ENCODE measurements around the gene SERPINA4. TPM values are rescaled to one million over a fixed set of nuclear protein-coding genes. Genes with fewer than 3 reads are reported as not detected.

Gene SERPINA4
- total and polyA plus RNA-seq, 2 of the 13 experiments (the other 11 are each of a cell fraction or from before 2014, with no cell fraction given) = 39.1 to 57.8 TPM

DNA sequence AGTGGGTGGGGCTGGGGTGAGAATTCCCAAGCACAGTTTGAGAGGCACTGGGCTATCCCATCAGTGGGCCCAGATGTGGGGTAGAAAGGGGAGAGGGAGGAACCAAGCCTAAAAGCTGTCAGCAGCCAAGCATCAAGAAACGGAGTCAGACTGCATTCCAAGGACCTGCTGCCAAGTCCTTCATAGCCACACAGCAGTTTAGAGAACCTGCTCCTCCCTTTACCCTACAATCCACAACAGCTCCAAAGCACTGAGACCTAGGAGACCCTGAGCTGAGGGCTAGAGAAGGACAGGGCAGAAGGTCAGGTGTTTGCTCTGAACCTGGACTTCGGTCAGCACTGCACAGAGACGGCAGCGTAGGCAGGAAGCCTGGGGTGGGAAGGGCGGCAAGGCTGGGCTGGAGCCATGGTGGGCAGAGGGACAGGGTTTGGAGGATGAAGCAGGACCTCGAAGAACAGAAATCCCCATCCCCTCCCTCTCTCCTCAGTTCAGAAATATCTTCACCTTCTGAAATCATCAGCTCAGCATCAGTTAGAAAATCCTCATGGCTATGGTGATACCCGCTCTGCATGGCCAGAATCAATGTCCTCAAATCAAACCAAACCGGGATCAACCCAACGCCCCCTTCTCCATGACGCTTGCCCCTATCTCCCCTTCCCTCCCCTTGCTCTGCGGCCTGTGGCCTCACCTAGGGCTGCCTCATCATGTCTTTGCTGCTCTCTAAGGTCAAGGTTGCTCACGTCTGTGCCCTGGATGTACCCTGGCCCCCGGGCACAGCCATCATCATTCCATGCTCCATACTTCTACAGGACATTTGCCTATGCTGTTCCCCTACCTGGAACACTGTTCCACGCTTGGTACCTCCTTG, 12.9 kb upstream of the SERPINA4 start (continued):
- TF ChIP-seq BORCS8-MEF2B (CRISPR knock-in tag; IDR thresholded peaks at IDR 0.05) (no peak), MTA1 (CRISPR knock-in tag; IDR thresholded peaks at IDR 0.05; ENCODE audit: borderline replicate concordance) (peak; percentile 84; the same call in 1 of the 2 replicates), ZNF800 (CRISPR knock-in tag; IDR thresholded peaks at IDR 0.05) (0 out of 2 replicates have a peak, but pooled peaks have one; percentile 27), ZNF430 (CRISPR knock-in tag; IDR thresholded peaks at IDR 0.05) (no peak; the same call in 1 of the 2 replicates), NCOA2 (CRISPR knock-in tag; IDR thresholded peaks at IDR 0.05) (peak; percentile 52; the same call in 1 of the 2 replicates), ZNF878 (CRISPR knock-in tag; IDR thresholded peaks at IDR 0.05) (peak; percentile 56; the same call in 1 of the 2 replicates), TGIF2 (CRISPR knock-in tag; IDR thresholded peaks at IDR 0.05) (0 out of 2 replicates have a peak, but pooled peaks have one; percentile 28), RXRA (CRISPR knock-in tag; IDR thresholded peaks at IDR 0.05) (peak; percentile 76; the same call in 1 of the 2 replicates), ATF3 (CRISPR knock-in tag; IDR thresholded peaks at IDR 0.05) (no peak), SOX5 (CRISPR knock-in tag; IDR thresholded peaks at IDR 0.05; ENCODE audit: borderline replicate concordance) (peak; percentile 57; the same call in 1 of the 2 replicates), ZNF292 (CRISPR knock-in tag; IDR thresholded peaks at IDR 0.05; ENCODE audit: borderline replicate concordance, low read depth) (peak; percentile 91), KAT8 (CRISPR knock-in tag; IDR thresholded peaks at IDR 0.05) (no peak), PAXIP1 (CRISPR knock-in tag; conservative IDR thresholded peaks at IDR 0.05) (peak; percentile 84)
- TF ChIP-seq, protein P1, sequence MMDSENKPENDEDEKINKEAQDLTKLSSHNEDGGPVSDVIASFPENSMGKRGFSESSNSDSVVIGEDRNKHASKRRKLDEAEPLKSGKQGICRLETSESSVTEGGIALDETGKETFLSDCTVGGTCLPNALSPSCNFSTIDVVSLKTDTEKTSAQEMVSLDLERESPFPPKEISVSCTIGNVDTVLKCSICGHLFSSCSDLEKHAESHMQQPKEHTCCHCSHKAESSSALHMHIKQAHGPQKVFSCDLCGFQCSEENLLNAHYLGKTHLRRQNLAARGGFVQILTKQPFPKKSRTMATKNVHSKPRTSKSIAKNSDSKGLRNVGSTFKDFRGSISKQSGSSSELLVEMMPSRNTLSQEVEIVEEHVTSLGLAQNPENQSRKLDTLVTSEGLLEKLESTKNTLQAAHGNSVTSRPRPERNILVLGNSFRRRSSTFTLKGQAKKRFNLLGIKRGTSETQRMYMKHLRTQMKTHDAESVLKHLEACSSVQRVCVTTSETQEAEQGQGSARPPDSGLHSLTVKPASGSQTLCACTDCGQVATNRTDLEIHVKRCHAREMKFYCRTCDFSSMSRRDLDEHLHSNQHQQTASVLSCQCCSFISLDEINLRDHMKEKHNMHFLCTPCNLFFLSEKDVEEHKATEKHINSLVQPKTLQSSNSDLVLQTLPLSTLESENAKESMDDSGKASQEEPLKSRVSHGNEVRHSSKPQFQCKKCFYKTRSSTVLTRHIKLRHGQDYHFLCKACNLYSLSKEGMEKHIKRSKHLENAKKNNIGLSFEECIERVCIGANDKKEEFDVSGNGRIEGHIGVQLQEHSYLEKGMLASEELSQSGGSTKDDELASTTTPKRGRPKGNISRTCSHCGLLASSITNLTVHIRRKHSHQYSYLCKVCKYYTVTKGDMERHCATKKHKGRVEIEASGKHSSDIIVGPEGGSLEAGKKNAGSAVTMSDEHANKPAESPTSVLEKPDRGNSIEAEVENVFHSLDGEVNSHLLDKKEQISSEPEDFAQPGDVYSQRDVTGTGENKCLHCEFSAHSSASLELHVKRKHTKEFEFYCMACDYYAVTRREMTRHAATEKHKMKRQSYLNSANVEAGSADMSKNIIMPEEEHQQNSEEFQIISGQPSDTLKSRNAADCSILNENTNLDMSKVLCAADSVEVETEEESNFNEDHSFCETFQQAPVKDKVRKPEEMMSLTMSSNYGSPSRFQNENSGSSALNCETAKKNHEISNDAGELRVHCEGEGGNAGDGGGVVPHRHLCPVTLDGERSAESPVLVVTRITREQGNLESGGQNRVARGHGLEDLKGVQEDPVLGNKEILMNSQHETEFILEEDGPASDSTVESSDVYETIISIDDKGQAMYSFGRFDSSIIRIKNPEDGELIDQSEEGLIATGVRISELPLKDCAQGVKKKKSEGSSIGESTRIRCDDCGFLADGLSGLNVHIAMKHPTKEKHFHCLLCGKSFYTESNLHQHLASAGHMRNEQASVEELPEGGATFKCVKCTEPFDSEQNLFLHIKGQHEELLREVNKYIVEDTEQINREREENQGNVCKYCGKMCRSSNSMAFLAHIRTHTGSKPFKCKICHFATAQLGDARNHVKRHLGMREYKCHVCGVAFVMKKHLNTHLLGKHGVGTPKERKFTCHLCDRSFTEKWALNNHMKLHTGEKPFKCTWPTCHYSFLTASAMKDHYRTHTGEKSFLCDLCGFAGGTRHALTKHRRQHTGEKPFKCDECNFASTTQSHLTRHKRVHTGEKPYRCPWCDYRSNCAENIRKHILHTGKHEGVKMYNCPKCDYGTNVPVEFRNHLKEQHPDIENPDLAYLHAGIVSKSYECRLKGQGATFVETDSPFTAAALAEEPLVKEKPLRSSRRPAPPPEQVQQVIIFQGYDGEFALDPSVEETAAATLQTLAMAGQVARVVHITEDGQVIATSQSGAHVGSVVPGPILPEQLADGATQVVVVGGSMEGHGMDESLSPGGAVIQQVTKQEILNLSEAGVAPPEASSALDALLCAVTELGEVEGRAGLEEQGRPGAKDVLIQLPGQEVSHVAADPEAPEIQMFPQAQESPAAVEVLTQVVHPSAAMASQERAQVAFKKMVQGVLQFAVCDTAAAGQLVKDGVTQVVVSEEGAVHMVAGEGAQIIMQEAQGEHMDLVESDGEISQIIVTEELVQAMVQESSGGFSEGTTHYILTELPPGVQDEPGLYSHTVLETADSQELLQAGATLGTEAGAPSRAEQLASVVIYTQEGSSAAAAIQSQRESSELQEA (CRISPR knock-in tag; IDR thresholded peaks at IDR 0.05; ENCODE audit: not compliant biosample characterization) = no peak

All from HepG2 (cell line).